ENCODE data around the gene EDIL3.
"Not testable (repeated sequence)": the region's sequence is repeated elsewhere in the genome, so short reads cannot be mapped to it uniquely, and the experiment has no call there.

The EDIL3 gene

DNA sequence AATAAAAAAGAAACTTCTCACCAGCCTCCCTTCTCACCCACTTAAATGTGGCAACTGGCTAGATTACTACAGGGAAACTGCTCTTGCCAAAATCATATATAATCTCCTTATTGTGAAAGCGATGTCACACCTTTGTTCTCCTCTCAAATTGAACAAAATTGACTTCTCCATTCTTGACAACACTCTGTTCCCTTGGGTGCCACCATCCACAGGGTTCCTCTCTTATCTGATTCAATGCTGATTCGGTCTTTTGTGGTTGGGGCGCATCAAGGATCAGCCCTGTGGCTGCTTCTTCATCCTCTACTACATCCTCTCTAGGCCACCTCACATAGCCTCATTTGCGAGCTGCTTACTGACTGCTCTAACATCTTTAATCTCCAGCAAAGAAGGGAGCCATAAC, 86.1 kb downstream of the EDIL3 start:
- no peak for DNase-seq (ENCODE audit: low spot score)

DNA sequence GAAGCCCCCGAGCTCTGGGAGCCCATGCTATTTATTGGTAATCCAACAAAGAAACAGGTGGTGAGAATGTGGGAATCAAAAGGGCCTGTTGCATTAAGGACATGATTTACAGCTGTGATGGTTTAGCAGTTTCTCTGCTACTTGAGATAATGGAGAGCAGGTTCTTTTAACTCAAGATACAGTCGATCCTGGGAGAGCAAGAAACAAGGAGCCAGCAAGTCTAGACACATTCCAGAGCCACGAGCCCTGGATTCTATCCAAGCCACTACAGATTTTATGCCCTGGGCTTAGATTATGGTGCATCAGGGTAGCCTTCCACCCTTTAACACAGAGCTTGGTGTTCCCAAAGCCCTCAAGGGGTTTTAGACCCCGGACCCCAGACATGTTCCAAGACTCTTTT, 87.0 kb downstream of the EDIL3 start:
- DNase-seq (ENCODE audit: low spot score) = not testable (repeated sequence)

DNA sequence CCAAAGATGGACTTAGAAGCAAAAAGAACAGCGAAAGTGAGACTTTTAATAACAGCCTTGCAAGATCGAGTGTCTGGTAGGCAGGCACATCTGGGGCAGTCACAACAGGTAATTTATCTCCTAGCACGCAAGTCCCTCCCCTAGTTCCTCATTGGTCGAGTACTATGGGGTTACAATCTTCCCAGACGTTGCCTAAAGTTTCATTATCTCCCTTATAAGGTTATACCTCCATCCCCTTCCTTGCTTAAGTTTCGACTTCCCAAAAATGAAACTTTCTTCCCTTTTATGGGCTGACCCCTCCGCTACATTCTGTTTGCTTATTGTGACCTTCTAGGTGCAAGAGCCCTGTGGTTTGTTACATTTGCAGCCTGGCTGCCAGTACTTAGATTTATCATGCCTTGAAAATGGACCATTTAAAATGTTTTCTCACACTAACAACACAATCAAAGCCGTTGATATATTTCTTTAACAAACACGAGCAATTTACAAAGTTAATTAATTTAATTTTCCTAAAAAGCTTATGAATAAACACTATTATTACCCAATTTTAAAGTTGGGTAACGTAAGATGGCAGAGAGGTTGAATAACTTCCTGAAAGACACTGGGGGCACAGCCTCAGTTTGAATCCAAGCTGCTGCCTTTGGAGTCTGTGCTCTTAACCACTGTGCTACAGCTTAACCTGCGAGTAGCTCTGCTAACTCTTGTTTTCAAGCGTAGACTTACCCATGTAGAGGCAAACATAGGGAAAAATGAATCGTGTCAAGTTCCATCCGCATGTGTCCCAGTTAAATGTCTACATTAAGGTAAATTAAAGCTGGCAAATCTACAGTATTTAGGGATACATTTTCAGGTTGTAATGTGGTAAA, 91.7 kb downstream of the EDIL3 start:
- no peak for DNase-seq (ENCODE audit: low spot score)

DNA sequence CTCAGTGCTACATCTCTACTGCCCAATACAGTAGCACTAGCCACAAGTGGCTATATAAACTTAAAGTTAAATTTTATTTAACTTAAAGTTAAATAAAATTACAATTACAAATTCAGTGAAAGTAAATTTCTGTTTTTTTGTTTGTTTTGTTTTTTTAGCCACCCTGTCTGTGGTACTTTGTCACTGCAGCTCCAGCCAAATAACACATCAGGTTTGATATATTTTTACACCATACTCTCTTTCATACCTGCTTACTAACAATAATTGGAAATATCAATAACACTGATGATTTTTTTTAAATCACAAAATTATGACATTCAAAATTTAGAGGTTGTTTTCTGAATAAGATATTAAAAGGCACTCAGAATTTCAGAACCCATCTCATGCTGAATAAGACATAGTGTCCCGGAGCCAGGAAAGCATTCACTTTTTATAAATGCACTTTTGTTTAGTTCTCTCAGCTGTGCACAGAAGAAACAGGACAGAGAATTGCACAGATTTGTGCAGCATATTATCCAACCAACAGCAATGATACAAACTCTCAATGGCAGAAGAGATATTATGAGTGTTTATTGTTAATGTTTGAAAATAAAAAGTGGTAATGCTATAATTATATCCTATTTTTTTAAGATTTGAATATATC, 92.6 kb downstream of the EDIL3 start:
- DNase-seq (ENCODE audit: low spot score) = no peak

DNA sequence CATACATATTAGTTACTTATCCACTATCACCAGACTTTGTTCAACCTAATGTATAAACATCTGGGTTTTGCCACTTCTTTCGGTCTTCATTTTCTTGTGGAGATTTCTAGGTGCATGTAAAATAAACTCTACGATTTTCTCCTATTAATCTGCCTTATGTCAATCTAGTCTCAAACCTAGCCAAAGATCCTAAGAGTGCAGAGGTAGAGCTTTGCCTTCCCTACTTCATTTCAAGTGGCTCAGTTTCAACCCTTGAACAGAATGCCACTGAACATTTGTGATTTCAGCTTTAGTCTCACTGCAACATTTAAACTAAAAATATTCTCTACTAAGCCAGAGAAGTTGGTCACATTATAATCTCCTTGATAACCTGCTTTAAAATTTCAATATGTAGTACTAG, 94.0 kb downstream of the EDIL3 start:
- DNase-seq (ENCODE audit: low spot score) = no peak

DNA sequence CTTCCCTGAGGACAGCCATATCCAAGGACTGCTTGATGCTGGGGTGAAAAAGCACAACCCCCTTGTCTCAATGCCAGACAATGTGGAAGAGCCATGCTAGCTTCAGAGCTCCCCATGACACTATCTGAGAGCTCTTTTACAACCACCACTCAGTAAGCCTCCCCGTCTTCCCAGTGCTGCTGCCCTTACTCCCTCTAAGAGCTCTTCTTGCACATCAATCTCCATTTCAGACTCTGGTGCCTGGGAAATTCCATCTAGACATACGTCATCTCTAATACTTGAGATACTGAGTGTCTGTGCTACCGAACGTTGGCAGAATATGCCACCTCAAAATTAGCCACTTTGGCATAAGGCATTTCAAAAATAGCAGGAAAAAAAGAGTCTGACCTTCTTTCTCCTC, 94.5 kb downstream of the EDIL3 start:
- no peak for DNase-seq (ENCODE audit: low spot score)

DNA sequence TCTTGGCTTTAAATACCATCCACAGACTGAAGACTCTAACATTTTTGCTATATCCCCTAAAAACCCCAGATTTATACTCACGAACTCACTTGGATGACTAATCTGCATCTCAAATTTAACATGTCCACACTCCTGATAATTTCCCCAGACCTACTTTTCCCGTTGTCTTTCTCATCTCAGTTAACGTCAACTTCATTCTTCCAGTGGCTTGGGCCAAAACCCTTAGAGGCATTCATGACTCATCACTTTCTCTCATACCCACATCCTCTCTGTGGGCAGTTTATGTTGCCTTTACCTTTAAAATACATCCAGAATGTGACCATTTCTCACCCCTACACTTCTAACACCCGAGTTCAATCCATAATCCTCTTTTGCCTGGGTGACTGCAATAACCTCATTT, 96.7 kb downstream of the EDIL3 start:
- no peak for DNase-seq (ENCODE audit: low spot score)

DNA sequence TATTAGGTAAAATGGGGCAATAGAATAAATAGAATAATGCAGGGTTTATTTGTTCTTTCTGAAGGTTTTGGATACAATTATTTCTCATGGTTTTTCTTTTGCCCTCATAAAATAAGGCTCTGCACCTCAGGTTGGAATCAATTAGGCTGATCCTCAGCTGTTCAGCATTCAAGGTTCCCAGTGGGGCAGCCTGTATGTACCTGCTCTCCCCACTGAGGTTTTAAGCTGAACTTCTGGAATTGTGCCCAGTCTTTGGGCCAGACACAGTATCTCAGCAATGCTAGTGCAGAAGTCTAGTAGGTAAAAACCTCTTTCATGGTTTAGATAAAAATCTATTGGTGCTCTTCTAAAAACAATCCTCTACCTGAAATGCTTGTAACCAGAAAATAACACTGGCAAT, 98.0 kb downstream of the EDIL3 start:
- DNase-seq (ENCODE audit: low spot score) = no peak

DNA sequence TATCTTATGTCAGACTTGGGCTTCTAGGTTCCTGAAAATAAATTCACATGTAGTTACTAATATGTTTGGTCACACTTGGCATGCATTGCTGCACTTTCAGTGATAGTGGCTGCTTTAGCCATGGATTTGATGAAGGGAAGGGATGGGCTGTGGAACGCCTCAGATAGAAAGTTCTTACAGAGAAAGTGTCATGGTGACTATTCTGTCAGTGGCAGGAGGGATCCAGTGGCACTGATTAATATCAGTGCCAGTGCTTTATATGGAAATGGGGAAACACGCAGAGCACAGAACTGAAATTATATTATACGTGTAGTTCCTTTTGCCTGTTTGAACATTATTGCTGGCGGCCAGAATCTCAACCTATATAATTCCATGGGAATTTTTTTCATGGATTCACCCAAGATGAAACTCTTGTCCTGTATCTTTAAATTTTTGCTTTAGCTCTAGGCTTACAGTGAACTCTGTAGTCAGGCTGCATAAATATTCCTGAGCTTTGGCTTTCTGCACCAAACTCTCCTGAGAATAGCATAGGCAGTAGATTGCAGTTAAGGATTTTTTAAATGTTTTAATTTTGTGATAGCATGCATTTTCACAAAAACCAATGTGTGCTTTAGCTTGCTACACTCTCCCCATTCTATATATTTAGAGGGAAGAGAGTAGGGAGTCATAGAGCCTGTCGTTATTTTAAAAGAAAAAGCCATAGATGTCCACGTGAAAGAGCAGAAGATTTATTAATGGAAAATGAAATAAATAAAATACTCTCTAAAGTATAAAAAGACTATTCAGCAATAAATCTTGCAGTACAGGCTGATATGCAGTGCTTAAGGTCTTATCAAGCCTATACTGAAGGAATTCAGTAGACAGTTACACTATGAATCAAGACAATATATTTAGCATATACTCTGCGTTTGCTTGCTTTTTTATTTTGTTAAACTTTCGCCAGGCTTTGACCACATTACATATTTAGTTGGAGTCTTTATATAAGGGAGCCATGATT, 98.7 kb downstream of the EDIL3 start:
- no peak for DNase-seq (ENCODE audit: low spot score)

DNA sequence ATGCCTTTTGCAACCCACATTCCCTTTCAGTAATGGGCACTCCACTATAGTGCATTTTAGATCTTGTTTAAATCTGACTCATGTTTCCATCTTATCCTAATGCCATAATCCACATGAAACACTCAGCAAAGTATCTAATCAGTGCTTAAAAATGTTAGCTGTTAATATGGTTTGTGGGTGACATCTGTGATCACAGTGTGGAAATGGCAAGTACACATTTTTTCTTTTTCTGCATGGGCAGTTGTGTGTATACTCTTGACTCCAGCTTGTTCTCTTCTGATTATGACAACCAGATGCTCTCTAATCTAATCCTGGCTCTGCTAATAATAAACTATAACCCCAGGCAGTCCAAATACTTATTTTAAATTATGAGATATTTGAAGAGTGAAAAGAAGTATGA, 103.3 kb downstream of the EDIL3 start:
- DNase-seq (ENCODE audit: low spot score) = no peak

DNA sequence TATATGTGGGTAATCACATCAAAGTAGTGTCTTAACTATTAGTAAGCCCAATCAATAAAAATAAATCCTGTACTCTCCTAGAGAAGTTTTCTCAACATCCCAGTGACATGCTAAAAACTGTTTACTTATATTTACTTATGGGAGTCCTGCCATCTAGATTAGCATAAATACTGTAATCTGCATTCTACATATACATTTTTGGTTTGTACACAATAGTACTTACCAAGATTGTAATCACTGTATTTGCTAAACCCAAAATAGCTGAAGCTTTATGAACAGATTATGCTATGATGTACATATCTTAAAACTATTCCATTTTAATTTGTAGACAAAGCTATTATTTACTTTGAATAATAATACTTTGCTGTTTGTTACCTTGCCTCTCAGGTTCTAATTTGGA, 105.4 kb downstream of the EDIL3 start:
- no peak for DNase-seq (ENCODE audit: low spot score)

DNA sequence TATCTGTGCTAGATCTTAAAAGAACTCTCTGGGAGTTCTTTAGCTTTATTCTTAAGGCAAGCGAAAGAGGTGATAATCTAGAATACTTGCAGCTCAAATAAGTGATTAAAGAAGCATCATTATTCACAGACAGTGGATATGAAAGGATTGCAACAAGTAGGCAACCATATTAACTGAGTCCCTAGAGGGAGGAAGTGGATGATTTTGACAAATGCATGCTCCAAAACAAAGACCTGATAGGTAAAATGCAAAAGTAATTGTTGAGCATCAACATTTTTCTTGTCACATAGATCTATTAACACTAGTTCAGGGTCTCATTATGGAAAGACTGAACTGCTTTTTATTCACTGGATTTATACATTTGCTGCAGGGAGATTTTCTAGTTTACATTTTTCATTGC, 109.1 kb downstream of the EDIL3 start:
- DNase-seq (ENCODE audit: low spot score) = no peak

DNA sequence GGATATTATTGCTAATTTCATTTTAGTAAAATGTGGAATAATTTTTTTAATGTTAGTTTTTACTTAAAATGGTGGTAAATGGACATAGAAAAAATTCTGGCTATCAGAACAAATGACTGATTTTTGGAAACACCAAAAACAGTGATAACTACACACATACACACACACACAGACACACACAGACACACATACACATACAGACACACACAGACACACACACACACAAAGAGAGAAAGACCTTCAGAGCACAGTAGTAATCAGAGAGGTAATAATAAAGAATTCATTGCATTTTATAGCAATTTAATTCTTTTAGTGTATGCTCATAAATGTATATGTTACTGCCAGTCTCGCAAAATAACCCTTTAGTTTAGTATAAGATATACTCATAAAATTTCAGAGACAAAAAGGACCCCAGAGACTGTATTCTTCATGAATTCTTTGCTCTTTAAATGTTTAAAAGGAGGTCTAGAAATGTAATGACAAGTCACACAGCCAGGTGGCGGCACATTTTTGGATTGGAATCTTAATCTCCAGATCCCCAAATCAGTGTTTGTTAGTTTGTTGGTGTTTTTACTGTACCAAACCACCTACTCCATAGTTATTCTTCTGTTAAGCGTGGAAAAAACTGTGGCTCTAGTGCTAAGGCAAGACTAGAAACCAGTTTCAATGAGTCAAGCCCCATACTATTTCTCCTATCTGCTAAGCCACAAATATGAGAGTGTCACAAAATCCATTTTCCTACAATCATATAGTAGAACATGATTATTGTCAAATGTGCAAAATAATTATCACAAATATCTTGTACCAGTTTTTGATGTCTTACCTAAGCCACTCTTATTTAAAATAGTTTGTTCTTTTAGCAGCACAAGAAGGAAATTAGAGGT, 109.9 kb downstream of the EDIL3 start:
- DNase-seq (ENCODE audit: low spot score) = peak; percentile 18

DNA sequence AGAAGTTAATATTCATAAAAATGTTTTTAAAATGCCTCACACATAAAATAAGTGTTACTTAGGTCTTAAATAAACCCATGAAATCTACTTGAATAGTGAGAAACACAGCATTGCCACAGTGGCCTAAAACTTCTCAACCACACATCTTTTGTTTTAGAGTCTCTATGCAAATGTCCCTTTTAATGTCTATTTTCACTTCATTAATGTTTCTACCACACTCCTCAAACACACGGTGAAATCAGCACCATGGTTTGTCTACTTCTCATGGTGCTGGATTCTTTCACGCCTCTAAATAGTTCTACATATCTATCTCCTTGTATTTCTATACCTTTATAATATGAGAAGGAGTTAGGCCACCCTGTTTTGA, 111.2 kb downstream of the EDIL3 start:
- DNase-seq (ENCODE audit: low spot score) = no peak

DNA sequence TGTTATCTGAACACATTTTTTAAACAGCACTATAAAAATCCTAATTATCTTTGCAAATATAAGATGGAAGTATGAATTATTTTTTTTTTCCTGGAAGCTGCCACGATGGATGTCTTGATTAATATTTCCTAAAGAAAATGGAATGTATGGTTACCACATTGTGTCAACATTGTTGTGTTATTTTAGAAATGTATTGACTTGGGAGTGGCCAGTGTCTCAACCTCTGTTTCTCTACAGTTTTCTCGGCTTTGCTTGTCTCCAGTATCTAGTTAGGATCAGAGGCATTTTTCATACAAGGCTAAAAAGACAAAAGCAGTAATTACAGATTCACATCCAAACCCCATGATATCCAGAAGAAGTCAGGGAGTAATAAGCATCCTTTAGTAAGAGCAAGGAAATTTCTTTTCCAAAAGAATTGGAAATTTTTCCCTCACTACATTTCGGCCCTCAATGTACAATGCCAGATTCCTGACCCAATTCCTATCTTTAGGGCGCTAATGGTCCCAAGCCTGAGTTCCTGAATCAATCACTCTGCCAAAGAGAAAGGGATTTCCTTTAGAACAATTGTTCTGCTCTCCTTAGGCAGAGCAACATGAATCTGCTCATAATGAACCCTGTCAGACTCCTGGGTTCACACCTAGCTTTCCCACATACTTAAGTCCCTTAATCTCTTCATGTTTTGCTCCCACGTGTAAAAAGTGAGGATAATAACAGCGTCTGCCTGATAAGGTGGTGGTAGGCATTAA, 111.7 kb downstream of the EDIL3 start:
- no peak for DNase-seq (ENCODE audit: low spot score)

DNA sequence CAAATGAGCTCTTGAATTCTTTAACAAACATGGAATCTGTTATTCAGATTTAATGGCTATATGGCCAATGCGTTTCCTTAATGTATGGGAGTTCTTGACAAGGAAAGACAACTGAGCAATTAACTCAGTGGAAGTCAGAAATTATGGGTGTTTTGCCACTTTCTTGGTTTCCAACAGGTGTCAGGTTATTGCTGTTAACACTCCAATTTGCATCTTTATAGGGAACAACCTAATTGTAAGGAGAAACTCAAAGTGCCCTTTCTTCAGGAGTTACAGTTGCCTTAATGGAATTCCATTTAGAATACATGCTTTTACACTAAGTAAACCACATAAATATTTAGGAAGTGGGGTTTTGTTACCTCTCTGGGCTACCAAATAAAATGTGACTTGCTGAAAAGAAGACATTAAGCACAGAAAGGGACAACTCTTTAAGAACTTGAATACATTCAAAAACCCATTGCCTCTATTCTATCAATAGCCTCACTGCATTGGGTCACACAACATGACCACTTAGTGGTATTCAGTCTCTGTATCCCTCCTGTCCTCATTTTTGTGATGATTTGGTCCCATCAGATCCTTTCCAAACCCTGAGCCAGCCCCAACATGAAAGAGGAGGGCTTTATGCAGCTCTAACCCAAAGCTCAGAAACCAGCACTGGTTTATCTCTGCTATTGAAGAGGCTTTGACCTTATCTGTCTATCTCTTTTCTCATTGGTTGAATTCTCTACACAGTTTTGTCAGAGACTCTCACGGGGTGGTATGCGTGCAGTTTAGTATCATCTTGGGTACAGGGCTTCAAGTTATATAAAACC, 118.7 kb downstream of the EDIL3 start:
- DNase-seq (ENCODE audit: low spot score) = no peak

DNA sequence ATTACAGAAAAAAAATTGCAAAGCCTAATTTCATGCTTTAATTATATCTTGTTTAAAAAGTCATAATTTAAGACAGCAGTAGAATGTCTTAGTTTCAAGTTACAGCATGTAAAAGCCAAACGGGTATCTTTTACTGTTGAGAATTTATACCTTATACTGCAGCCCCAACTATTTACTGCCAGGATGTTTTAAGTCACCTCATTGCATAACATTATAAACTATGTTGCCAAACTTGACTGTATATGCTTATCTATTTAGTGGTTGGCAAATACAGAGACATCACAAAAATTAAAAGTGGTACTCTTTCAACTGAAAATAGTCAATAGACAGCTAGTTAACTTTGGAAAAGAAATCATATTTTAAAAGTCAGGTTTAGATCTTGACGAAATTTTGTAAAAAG, 119.5 kb downstream of the EDIL3 start:
- DNase-seq (ENCODE audit: low spot score) = no peak

DNA sequence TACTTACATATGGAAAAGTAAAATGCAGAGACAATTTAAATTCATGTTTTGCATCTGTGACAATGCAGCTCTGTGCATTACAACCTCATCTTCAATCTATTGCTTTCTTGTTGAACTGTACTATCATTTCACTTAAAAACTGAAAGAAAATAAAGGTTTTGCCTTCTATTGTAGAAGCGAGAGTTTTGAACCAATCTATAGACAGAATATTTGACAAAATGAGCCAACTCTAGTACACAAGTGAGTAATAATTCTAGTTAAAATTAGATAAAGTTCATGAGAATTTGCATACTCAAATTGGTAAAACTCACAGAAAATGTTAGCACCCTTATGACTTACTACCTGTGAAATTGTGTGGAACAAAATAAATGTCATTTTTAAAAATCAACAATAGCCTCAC, 123.7 kb downstream of the EDIL3 start:
- no peak for DNase-seq (ENCODE audit: low spot score)

DNA sequence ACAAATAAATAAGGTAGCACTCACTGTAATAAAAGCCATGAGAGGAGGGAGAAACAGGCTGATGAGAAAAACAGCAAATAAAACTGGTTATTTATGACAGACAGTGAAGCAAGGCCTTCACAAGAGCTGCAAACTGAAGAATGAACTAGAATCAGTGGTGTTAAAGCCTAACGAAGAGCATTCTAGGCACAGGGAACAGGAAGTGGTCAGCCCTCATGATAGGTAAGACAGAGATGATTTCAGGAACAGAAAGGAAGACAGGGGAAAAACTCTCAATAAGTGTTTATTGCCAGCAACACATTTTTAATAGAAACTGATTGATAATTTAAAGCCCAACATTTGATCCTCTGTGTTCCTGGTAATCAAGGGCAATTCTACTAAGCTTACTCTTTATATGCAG, 124.5 kb downstream of the EDIL3 start:
- DNase-seq (ENCODE audit: low spot score) = no peak

Data from kidney capillary endothelial cell (primary cell).